8988T (cell line): ENCODE results near the gene PCDHB14.
"Not testable (repeated sequence)": the region's sequence is repeated elsewhere in the genome, so short reads cannot be mapped to it uniquely, and the experiment has no call there.

ENCODE experiments used
- DNase-seq: peaks from one replicate; pipeline ENCODE4 v3.0.0; 2011

The PCDHB14 gene

GRCh38 chr5:141223112-141223783 lies at the start of gene PCDHB14:
PCDHB14 (plus strand) TSS chr5:141223343; CDS start chr5:141223506, 163 bp downstream.
- DNase-seq: peak; percentile 48

- DNase-seq: not testable (repeated sequence)
These were observed 48.6 kb upstream of the PCDHB14 start for GRCh38 chr5:141174291-141175104.

GRCh38 chr5:141175933-141176332 lies 47.2 kb upstream of the PCDHB14 start:
- DNase-seq: no peak

GRCh38 chr5:141177577-141178191 lies 45.5 kb upstream of the PCDHB14 start, which contains the start of gene PCDHB8:
PCDHB8 (plus strand) TSS chr5:141177790; CDS start chr5:141178035, 245 bp downstream.
- DNase-seq: peak; percentile 66

- DNase-seq: not testable (repeated sequence)
These were observed 43.8 kb upstream of the PCDHB14 start for GRCh38 chr5:141179371-141179770.

- not testable (repeated sequence) for DNase-seq
These were observed 43.3 kb upstream of the PCDHB14 start for GRCh38 chr5:141179876-141180275.

- no peak for DNase-seq
These were observed 42.8 kb upstream of the PCDHB14 start for GRCh38 chr5:141180313-141180712.

- DNase-seq: peak; percentile 75
These were observed 40.9 kb upstream of the PCDHB14 start, which contains the start of gene PCDHB16 for GRCh38 chr5:141182248-141182647. PCDHB16 (plus strand) TSS chr5:141182387; CDS start chr5:141182560, 173 bp downstream.

GRCh38 chr5:141184117-141184855 lies 38.9 kb upstream of the PCDHB14 start:
- not testable (repeated sequence) for DNase-seq

- DNase-seq: peak; percentile 74
These were observed 36.1 kb upstream of the PCDHB14 start, which contains the start of gene PCDHB9 for GRCh38 chr5:141186897-141187512. PCDHB9 (plus strand) TSS chr5:141187161; CDS start chr5:141187319, 158 bp downstream.

- not testable (repeated sequence) for DNase-seq
These were observed 34.5 kb upstream of the PCDHB14 start for GRCh38 chr5:141188682-141189081.

- not testable (repeated sequence) for DNase-seq
These were observed 34.0 kb upstream of the PCDHB14 start for GRCh38 chr5:141189131-141189530.

GRCh38 chr5:141192110-141192725 lies 30.9 kb upstream of the PCDHB14 start, which contains the start of gene PCDHB10:
PCDHB10 (plus strand) TSS chr5:141192353; CDS start chr5:141192553, 200 bp downstream.
- peak; percentile 78 for DNase-seq

GRCh38 chr5:141194332-141194731 lies 28.8 kb upstream of the PCDHB14 start:
- not testable (repeated sequence) for DNase-seq

- no peak for DNase-seq
These were observed 26.8 kb upstream of the PCDHB14 start for GRCh38 chr5:141196363-141196762.

GRCh38 chr5:141199359-141200235 lies 23.5 kb upstream of the PCDHB14 start, which contains the start of gene PCDHB11:
PCDHB11 (plus strand) TSS chr5:141199627; CDS start chr5:141199775, 148 bp downstream.
- no peak for DNase-seq

- DNase-seq: not testable (repeated sequence)
These were observed 22.0 kb upstream of the PCDHB14 start for GRCh38 chr5:141201126-141201525.

- not testable (repeated sequence) for DNase-seq
These were observed 21.5 kb upstream of the PCDHB14 start for GRCh38 chr5:141201646-141202045.

GRCh38 chr5:141208478-141208877 lies 14.7 kb upstream of the PCDHB14 start, which contains the start of gene PCDHB12:
PCDHB12 (plus strand) TSS chr5:141208719; CDS start chr5:141208908, 189 bp downstream.
- peak; percentile 47 for DNase-seq

- not testable (repeated sequence) for DNase-seq
These were observed 12.9 kb upstream of the PCDHB14 start for GRCh38 chr5:141210281-141210680.
